ENCODE data around the gene KIF5A. TPM values are rescaled to one million over a fixed set of nuclear protein-coding genes. Genes with fewer than 3 reads are reported as not detected.

The KIF5A gene
- total and polyA plus RNA-seq, 2 of the 13 experiments (the other 11 are each of a cell fraction or from before 2014, with no cell fraction given) = 1.6 to 11.9 TPM

- no peak for TF ChIP-seq ZNF703 (CRISPR knock-in tag; IDR thresholded peaks at IDR 0.05; ENCODE audit: borderline replicate concordance)
- TF ChIP-seq RFXAP (CRISPR knock-in tag; IDR thresholded peaks at IDR 0.05; ENCODE audit: borderline replicate concordance) = no peak
- TF ChIP-seq SMARCC2 (IDR thresholded peaks at IDR 0.05) = no peak
- TF ChIP-seq MTF2 (CRISPR knock-in tag; IDR thresholded peaks at IDR 0.05; ENCODE audit: borderline replicate concordance) = no peak
- peak; percentile 26; the same call in 1 of the 2 replicates for TF ChIP-seq CSRNP1 (CRISPR knock-in tag; IDR thresholded peaks at IDR 0.05)
- TF ChIP-seq SNAPC2 (CRISPR knock-in tag; IDR thresholded peaks at IDR 0.05) = no peak
- 0 out of 2 replicates have a peak, but pooled peaks have one; percentile 49 for TF ChIP-seq ZNF670 (CRISPR knock-in tag; IDR thresholded peaks at IDR 0.05; ENCODE audit: borderline replicate concordance)
- TF ChIP-seq EZH2 (conservative IDR thresholded peaks at IDR 0.05; ENCODE audit: low read depth, low read length) = no peak
- TF ChIP-seq ZNF281 (CRISPR knock-in tag; IDR thresholded peaks at IDR 0.05; ENCODE audit: borderline replicate concordance) = no peak
- peak; percentile 61 for TF ChIP-seq PATZ1 (CRISPR knock-in tag; IDR thresholded peaks at IDR 0.05)
- TF ChIP-seq SAFB2 (CRISPR knock-in tag; IDR thresholded peaks at IDR 0.05; ENCODE audit: borderline replicate concordance, low read depth) = no peak; the same call in 1 of the 2 replicates
- no peak for TF ChIP-seq KDM5B (CRISPR knock-in tag; IDR thresholded peaks at IDR 0.05; ENCODE audit: borderline replicate concordance)
- TF ChIP-seq AHR (CRISPR knock-in tag; IDR thresholded peaks at IDR 0.05) = 0 out of 2 replicates have a peak, but pooled peaks have one; percentile 31
- no peak for TF ChIP-seq U2AF1 (optimal IDR thresholded peaks at IDR 0.05; ENCODE audit: low read depth, low read length)
- no peak for TF ChIP-seq ZFY (CRISPR knock-in tag; IDR thresholded peaks at IDR 0.05)
- peak; percentile 63; the same call in 1 of the 2 replicates for TF ChIP-seq ARID2 (CRISPR knock-in tag; IDR thresholded peaks at IDR 0.05; ENCODE audit: borderline replicate concordance)
- TF ChIP-seq RFX5 (IDR thresholded peaks at IDR 0.05; ENCODE audit: low read depth, low read length) = no peak
- TF ChIP-seq ARNTL (CRISPR knock-in tag; IDR thresholded peaks at IDR 0.05) = no peak
- TF ChIP-seq ZSCAN29 (CRISPR knock-in tag; conservative IDR thresholded peaks at IDR 0.05) = no peak
- no peak for TF ChIP-seq ZMYM2 (CRISPR knock-in tag; IDR thresholded peaks at IDR 0.05)
- TF ChIP-seq ZNF256 (CRISPR knock-in tag; conservative IDR thresholded peaks at IDR 0.05) = no peak
These were observed 82.5 kb downstream of the KIF5A start (continued) for GRCh38 chr12:57632073-57632957.
